Putamen (tissue), 1 donor: ENCODE measurements around the gene CHST11.

Experiments
- DNase-seq: peaks from one replicate; pipeline ENCODE4 v3.0.0-alpha.2; 2016; ENCODE audit warnings: low spot score

CHST11 gene

DNA sequence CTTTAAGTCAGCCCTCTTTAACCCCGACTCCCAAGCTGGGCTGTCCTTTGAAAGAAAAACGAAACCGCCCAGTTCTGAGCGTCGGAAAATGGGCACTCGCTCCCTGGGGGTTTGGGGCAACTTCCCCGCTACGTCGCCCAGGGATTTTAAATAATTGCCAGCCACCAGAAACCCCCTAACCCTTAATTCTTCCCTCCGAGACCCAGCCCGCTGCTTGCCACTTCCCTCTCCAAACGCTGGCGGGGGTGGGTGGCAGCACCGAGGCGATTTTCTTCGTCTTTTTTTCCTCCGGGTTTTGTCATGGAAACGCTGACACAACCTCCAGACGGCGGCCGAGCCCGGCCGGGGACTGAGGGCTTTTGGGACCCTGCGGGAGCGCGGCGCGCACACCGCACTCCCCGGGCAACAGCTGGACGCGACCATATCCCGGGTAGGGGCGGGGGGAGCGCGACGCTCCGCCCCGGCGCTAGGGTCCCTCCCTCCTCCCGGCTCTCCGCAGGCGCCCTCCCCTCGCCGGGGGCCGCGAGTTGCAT is at the start of gene CHST11:
CHST11 (plus strand) TSS at position 532 of the 533 bp plus-strand sequence.
- peak; percentile 79 for DNase-seq

- DNase-seq: no peak
These were observed 49.3 kb upstream of the CHST11 start for GRCh38 chr12:104407438-104407837.

- DNase-seq: no peak
These were observed 48.8 kb upstream of the CHST11 start for GRCh38 chr12:104407922-104408321.

DNA sequence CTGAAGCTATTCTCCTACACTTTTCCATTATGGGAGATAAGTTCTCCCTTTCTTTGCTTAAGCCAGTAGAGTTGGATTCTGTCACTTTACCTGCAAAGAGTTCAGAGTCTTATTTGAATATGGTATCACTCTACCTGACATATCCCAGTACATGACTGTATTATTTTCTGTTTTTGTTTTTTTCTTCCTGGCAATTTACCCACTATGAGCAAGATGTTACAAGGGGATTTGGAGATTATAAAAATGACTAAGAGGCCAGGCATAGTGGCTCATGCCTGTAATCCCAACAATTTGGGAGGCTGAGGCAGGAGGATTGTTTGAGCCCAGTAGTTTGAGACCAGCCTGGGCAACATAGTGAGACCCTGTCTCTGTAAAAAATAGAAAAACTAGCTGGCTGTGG is 46.4 kb upstream of the CHST11 start:
- DNase-seq: no peak

GRCh38 chr12:104410786-104411185 is 46.0 kb upstream of the CHST11 start:
- no peak for DNase-seq

DNA sequence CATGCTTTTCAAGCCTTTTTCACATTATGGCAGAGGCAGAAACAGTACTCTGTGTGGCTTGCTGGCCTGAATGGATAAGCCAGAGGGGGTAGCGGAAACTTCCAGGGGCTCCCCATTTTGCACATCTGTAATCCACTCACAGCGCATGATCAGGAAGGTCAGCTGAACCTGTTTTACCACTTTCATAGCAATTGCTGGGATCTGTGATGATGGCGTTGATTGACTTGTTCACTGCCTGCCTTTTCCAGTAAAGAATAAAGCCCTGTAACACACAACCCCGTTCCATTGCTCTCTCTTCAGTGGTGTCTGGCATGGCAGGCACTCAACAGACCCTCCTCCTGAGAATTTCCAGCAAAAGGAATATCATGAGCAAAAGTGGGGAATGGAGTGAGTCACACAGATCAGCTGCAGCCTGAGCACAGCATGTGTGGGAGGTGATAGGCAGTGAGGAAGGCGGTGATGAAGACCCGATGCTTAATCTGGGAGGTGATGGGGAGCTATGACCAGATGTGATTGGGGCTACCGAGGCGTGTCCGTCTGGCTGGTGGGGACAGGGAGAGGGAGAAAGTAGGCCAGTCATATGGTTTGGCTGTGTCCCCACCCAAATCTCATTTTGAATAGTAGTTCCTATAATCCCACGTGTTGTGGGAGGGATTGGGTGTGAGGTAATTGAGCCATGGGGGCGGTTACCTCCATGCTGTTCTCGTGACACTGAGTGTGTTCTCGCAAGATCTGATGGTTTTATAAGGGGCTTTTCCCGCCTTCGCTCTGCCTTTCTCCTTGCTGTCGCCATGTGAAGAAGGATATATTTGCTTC is 44.7 kb upstream of the CHST11 start:
- peak; percentile 50 for DNase-seq

DNA sequence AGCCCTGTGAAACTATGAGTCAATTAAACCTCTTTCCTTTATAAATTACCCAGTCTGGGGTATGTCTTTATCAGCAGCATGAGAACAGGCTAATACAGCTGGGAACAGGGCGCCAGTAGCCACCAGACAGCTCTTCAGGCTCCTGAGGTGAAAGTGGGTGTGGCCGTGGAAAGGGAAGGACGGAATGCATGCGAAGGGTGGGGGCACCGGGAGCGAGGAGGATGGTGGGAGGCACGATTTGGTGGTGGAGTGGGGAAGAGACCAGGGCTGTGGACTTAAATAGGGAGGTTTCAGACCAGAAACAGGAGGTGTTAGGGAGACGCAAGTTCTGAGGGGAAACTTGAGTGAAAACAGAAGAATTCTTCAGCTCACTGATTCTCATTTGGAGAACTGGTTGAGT is 44.1 kb upstream of the CHST11 start:
- DNase-seq: no peak

- no peak for DNase-seq
These were observed 43.4 kb upstream of the CHST11 start for GRCh38 chr12:104413330-104413729.

DNA sequence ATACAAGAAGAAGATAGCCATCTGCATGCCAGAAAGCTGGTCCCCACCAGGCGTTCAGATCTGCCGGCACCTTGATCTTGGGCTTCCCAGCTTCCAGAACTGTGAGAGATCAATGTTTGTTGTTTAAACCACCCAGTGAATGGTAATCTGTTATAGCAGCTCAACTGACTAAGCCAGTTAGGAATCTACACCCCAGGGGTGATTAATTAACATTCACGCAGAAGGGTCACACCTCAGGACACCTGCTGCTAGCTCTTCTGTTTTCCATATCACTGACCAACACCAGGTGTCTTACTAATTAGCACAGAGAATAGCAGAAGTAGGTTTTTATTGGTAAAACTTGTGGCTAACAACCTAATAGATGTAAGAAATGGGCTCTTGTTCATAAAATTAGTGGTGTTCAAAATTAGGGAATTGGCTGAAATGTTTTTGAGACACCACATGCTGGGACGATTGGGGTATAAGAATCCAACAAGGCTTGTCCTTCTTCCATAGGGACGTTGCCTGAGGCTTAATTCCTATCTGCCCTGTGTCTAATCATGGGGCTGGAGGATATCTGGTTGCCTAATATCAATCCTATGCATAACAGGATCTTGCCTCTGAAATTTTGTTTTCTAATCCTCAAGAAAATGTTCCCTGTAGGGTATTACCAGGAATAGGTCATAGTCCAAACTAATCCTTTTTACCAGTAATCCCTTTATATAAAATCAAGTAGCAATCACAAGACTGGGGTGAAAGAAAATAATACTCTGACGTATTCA is 42.0 kb upstream of the CHST11 start:
- no peak for DNase-seq

GRCh38 chr12:104415342-104415980 is 41.3 kb upstream of the CHST11 start:
- no peak for DNase-seq

DNA sequence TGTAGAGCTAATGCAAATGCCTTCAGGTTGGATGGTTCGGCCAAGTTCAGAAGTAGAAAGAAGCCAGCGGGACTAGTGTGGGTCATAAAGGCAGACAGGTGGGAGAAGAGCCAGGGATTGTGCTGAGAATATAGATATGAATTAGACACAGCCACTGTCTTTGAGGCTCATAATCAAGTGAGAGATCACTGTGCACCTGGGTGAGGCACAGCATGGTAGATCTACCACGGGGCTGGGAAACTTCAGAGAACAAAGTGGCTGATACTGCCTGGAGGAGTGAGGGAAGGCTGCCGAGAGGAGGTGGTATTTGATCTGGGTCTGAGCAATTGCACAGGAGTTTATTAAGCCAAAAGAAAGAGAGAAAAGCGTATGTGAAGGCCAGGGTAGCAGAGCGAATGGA is 40.6 kb upstream of the CHST11 start:
- DNase-seq: no peak

- no peak for DNase-seq
These were observed 40.2 kb upstream of the CHST11 start for GRCh38 chr12:104416585-104416984.

DNA sequence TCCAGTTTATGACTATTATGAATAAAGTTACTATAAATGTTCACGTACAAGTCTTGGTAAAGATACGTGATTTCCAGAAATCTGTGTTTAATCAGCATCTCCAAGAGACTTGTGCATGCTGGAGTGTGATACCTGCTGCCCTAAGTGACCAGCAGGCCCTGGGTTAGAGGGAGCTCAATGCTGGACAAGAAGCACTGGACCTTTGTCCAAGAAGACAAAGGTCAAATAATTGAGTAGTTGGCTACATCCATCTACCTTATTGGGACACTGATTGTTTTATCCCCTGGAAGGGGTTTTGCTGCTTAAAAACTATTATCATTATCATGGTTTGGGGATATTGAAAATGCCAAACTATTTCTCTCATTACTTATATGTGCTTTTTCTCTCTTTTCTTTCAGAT is 37.0 kb upstream of the CHST11 start:
- no peak for DNase-seq

- no peak for DNase-seq
These were observed 35.9 kb upstream of the CHST11 start for GRCh38 chr12:104420868-104421267.

DNA sequence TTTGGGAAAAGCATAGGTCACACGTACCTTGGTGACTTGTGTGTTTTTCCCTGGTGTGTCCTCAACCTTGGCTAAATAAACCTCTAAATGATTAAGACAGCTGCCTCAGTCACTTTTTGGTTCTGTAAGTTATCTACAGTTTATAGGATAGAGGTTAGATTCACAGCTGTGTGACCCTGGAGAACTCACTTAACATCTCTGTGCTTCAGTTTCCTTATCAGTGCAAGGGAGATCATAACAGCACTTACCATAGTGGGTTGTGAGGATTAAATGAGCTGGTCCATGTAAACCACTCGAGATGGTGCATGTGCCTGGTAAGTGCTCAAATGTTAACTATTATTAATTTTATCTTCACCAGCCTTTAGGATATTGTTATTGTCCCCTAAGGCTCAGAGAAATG is 35.4 kb upstream of the CHST11 start:
- DNase-seq: no peak

GRCh38 chr12:104422441-104422840 is 34.3 kb upstream of the CHST11 start:
- no peak for DNase-seq

DNA sequence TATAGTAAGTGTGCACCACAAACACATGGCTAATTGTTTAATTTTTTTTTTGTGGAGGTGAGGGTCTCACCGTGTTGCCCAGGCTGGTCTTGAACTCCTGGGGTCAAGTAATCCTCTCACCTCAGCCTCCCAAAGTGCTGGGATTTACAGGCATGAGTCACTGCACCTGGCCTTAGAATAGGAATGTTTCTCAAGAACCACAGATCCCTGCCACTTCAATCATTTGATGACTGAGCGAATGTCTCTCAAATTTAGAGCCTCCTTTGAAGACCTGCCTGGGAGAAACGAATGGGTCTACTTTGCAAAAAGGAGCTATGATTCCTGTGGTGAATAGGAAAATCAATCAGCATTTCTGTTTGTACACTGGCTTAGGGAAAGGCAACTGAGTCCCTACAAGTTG is 33.5 kb upstream of the CHST11 start:
- no peak for DNase-seq

GRCh38 chr12:104423809-104424208 is 32.9 kb upstream of the CHST11 start:
- no peak for DNase-seq

DNA sequence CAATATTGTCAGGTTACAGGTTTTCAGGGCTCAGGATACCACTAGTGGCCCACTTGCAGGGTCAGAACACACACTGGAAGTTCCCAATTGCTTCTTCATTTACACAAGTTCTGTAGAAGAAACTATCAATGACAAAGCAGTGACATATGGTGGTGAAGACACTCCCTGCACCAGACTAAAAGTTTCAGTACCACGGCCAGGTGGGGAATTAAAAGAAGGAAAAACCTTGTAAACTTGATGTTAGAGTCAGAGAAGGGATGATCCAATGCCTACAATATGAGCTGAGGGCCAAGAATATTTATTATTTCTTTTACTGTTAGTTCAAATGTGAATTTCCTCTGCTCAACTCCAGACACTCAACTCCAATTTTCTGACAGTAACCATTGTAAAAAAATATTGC is 31.8 kb upstream of the CHST11 start:
- DNase-seq: no peak

GRCh38 chr12:104425614-104426013 is 31.1 kb upstream of the CHST11 start:
- no peak for DNase-seq

DNA sequence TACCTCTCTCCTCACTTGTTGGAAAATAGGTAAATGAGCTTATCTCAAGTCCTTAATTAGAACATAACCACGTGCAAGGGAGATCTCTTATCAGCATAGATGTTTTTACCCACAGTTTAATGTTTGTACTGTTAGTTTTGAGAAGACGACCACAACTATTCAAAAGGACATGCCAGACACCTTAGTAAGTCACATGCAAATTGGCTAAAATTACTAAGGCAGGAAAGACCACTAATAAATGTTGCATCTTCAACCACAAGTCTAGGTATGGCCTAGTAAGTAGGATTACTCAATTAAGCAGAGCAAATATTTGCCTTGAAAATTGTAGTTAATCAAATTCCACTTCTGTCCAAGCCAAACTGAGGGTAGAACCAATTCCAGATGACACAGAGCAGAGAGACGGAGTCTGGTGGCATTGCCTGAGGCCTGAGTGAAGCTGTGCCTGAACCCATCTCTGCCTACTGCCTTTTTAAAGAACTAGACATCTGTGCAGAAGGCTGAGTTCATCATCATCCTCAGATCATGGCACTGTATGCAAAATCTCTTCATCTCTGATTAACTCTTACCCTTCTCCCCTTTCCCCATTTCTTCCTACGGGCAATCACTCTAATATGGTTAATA is 29.7 kb upstream of the CHST11 start:
- DNase-seq: no peak

DNA sequence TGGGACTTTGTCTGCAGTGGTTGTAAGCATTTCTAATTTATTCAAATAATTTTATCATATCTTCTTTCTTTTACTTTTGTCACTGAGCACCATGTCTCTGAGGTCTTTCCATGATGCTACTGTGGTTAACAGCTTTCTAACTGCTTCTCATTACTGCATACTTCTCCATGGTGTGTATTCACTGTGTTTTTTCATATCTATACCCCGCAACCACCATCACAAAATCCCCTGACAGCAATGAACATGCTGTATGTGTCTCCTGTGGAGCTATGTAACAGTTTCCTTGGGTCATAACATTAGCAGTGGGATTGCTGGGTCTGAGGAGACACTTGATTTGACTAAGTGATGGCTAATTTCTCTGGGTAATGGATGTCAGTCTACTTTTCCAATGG is 29.2 kb upstream of the CHST11 start:
- no peak for DNase-seq
